CD14-positive monocyte (primary cell): ENCODE measurements around the gene ARHGAP33. TPM values are rescaled to one million over a fixed set of nuclear protein-coding genes. Genes with fewer than 3 reads are reported as not detected.

Experiments
- DNase-seq, 3 donors: peaks; one replicate each; pipeline ENCODE4 v3.0.0-alpha.2; 2011 to 2022
- H2AFZ ChIP-seq: 2 replicates; pipeline ENCODE4 v1.6.0; 2012; ENCODE audit warnings: mild to moderate bottlenecking, low read depth, low read length, inconsistent platforms; ENCODE audit not compliant: insufficient read depth, poor library complexity, severe bottlenecking
- H3K27ac ChIP-seq, 2 donors: 1 replicate in 1 of 2; 2 replicates in 1 of 2; pipeline ENCODE4 v1.5.1; 2012 to 2013; ENCODE audit warnings: low read length in 2 of 2, control low read depth in 1 of 2, inconsistent platforms in 1 of 2, low read depth in 1 of 2, mild to moderate bottlenecking in 1 of 2
- H3K27me3 ChIP-seq, 2 donors: one replicate each; pipeline versions ENCODE4 v1.6.0 to v1.6.1; 2011 to 2013; ENCODE audit warnings: low read length in 2 of 2; ENCODE audit not compliant: control insufficient read depth in 2 of 2, insufficient read depth in 2 of 2
- H3K36me3 ChIP-seq, 2 donors: replicated peaks in 1 of 2; 1 replicate in 1 of 2; 2 replicates in 1 of 2; pipeline versions ENCODE4 v1.5.1 to v1.6.1; 2012 to 2013; ENCODE audit warnings: low read length in 2 of 2, control low read depth in 1 of 2, inconsistent platforms in 1 of 2, mild to moderate bottlenecking in 1 of 2; ENCODE audit not compliant: insufficient read depth in 2 of 2, control insufficient read depth in 1 of 2
- H3K4me1 ChIP-seq, 2 donors: 1 replicate in 1 of 2; 2 replicates in 1 of 2; pipeline versions ENCODE4 v1.5.1 to v1.6.1; 2012 to 2013; ENCODE audit warnings: low read length in 2 of 2, control low read depth in 1 of 2, inconsistent platforms in 1 of 2, mild to moderate bottlenecking in 1 of 2, moderate library complexity in 1 of 2; ENCODE audit not compliant: insufficient read depth in 2 of 2, control insufficient read depth in 1 of 2
- H3K4me2 ChIP-seq: replicated peaks from 2 replicates; pipeline ENCODE3; 2012; ENCODE audit warnings: low read length, moderate library complexity, mild to moderate bottlenecking; ENCODE audit not compliant: poor library complexity, severe bottlenecking; ENCODE audit errors: extremely low read depth
- H3K4me3 ChIP-seq, 3 experiments: fragments of 200-600 bp in 1 of 3; sonication (generic) in 1 of 3; replicated peaks in 1 of 3; 1 replicate in 2 of 3; 2 replicates in 1 of 3; pipeline ENCODE4 v1.5.1; 2011 to 2013; ENCODE audit warnings: low read length in 3 of 3, mild to moderate bottlenecking in 3 of 3, control low read depth in 2 of 3, low read depth in 2 of 3, inconsistent platforms in 1 of 3, moderate library complexity in 1 of 3
- H3K79me2 ChIP-seq: 2 replicates; pipeline ENCODE4 v1.6.0; 2012; ENCODE audit warnings: mild to moderate bottlenecking, control low read depth, inconsistent platforms, low read length, moderate library complexity; ENCODE audit not compliant: insufficient read depth
- H3K9ac ChIP-seq: 2 replicates; pipeline ENCODE4 v1.6.0; 2017; ENCODE audit warnings: low read length, mild to moderate bottlenecking; ENCODE audit not compliant: insufficient read depth, poor library complexity, severe bottlenecking
- H3K9me3 ChIP-seq, 2 donors: replicated peaks in 1 of 2; 1 replicate in 1 of 2; 2 replicates in 1 of 2; pipeline versions ENCODE4 v1.5.1 to v1.6.1; 2012 to 2013; ENCODE audit warnings: low read length in 2 of 2, control low read depth in 1 of 2; ENCODE audit not compliant: control insufficient read depth in 1 of 2, insufficient read depth in 1 of 2
- H4K20me1 ChIP-seq: 2 replicates; pipeline ENCODE4 v1.6.0; 2012; ENCODE audit warnings: mild to moderate bottlenecking, low read length, control low read depth, moderate library complexity; ENCODE audit not compliant: insufficient read depth
- H3K27ac Mint-ChIP-seq, 7 donors: one replicate each; pipeline ENCODE4 v1.8.0; 2020; ENCODE audit warnings: mild to moderate bottlenecking in 7 of 7, mixed read lengths in 7 of 7, moderate library complexity in 6 of 7, inconsistent platforms in 2 of 7
- H3K27me3 Mint-ChIP-seq, 3 donors: one replicate each; pipeline ENCODE4 v1.8.0; 2021 to 2022; ENCODE audit warnings: low read depth in 3 of 3, mild to moderate bottlenecking in 3 of 3, mixed read lengths in 3 of 3, moderate library complexity in 3 of 3, inconsistent platforms in 1 of 3
- H3K36me3 Mint-ChIP-seq, 2 donors: one replicate each; pipeline ENCODE4 v1.8.0; 2020; ENCODE audit warnings: mixed read lengths in 2 of 2, inconsistent platforms in 1 of 2, mild to moderate bottlenecking in 1 of 2
- H3K4me1 Mint-ChIP-seq: one replicate; pipeline ENCODE4 v1.8.0; 2020; ENCODE audit warnings: mild to moderate bottlenecking, mixed read lengths
- H3K4me3 Mint-ChIP-seq, 2 donors: one replicate each; pipeline ENCODE4 v1.8.0; 2020; ENCODE audit warnings: mild to moderate bottlenecking in 2 of 2, mixed read lengths in 2 of 2, moderate library complexity in 1 of 2
- H3K9me3 Mint-ChIP-seq, 7 donors: one replicate each; pipeline ENCODE4 v1.8.0; 2020 to 2022; ENCODE audit warnings: mixed read lengths in 7 of 7, mild to moderate bottlenecking in 6 of 7, moderate library complexity in 6 of 7, inconsistent platforms in 2 of 7
- CTCF ChIP-seq: fragments of 200-600 bp; IDR thresholded peaks from one replicate; pipeline ENCODE4 v1.8.0; 2022; ENCODE audit warnings: antibody characterized with exemption, mild to moderate bottlenecking
- WGBS: methylation state at CpG from one replicate; pipeline ENCODE4 v1.1.5; 2013; ENCODE audit warnings: missing lambda C conversion rate; ENCODE audit not compliant: insufficient coverage; 5-methylcytosine and 5-hydroxymethylcytosine counted together
- intact Hi-C, 2 donors: fragments of 100-400 bp; cut with micrococcal nuclease; formaldehyde crosslinking; loops; one replicate each; pipeline versions ENCODE4 v1.15.0 to v1.15.1; 2023
- polyA plus RNA-seq, 3 donors: library from polyadenylated mRNA; depleted of rRNA in 1 of 3; unstranded in 2 of 3; stranded (reverse) in 1 of 3; fragments of 300-500 nt in 2 of 3; fragments of >200 nt in 1 of 3; fragmentation: Illumina TruSeq in 2 of 3; gene quantifications; 1 replicate in 2 of 3; 2 replicates in 1 of 3; pipeline ENCODE4 v1.2.3, GENCODE V29; 2012 to 2021

Gene ARHGAP33
- polyA plus RNA-seq, 3 donors, result 8.6 TPM; not detected in 2

- Histone ChIP-seq H3K4me1 (no peaks in the 10 kb centered on the region), H3K4me3 (no peak overlapping the region), H2AFZ (no peak overlapping the region), H3K79me2 (no peaks in the 10 kb centered on the region), H3K9me3 (no peaks in the 10 kb centered on the region), H3K27me3 (no peaks in the 10 kb centered on the region), H4K20me1 (peaks cover 60% of the 10 kb centered on the region), H3K4me2 (no peak overlapping the region), H3K36me3 (peaks cover 93 to 100% of the 10 kb centered on the region in 2 donors), H3K27ac (no peak overlapping the region), H3K9ac (no peak overlapping the region)
- TF ChIP-seq CTCF, result no peak
- Mint-ChIP-seq H3K27ac (no peak overlapping the region), H3K4me1 (no peaks in the 10 kb centered on the region), H3K36me3 (peaks cover 80 to 97% of the 10 kb centered on the region in 2 donors), H3K9me3 (no peaks in the 10 kb centered on the region), H3K27me3 (peaks cover 0 to 3% (median under 1%) of the 10 kb centered on the region in 3 donors), H3K4me3 (no peak overlapping the region)
- 96% methylated on average over 17 of the region's 18 CpGs for WGBS
- no peak for DNase-seq
- intact Hi-C loops, result no loop called here
Observed at GRCh38 chr19:35730326-35730725, 45.0 kb upstream of the ARHGAP33 start.

- Mint-ChIP-seq H3K4me1 (no peaks in the 10 kb centered on the region), H3K36me3 (peaks cover 78 to 97% of the 10 kb centered on the region in 2 donors)
- 95% methylated on average over 9 of the region's 9 CpGs for WGBS
Observed at GRCh38 chr19:35731353-35731752, 44.0 kb upstream of the ARHGAP33 start.

More at GRCh38 chr19:35731353-35731752, 44.0 kb upstream of the ARHGAP33 start:
- Histone ChIP-seq H3K79me2 (no peaks in the 10 kb centered on the region), H3K9me3 (no peaks in the 10 kb centered on the region), H3K4me2 (no peak overlapping the region), H3K27me3 (no peaks in the 10 kb centered on the region), H3K4me3 (no peak overlapping the region), H3K27ac (no peak overlapping the region), H4K20me1 (peaks cover 66% of the 10 kb centered on the region), H3K4me1 (no peaks in the 10 kb centered on the region), H3K9ac (no peak overlapping the region), H3K36me3 (peaks cover 86 to 100% of the 10 kb centered on the region in 2 donors), H2AFZ (no peak overlapping the region)
- Mint-ChIP-seq H3K4me3 (no peak overlapping the region), H3K27me3 (peaks cover 0 to 3% (median 0%) of the 10 kb centered on the region in 3 donors), H3K9me3 (no peaks in the 10 kb centered on the region), H3K27ac (peak overlapping the region in 2 of 7 donors; percentile 8 to 11)
- no peak for TF ChIP-seq CTCF
- intact Hi-C loops, result no loop called here
- no peak for DNase-seq
